DND-41 (cell line): Measurements from ENCODE around the gene OR8B8.

Experiments
- ATAC-seq: fragments of 200-7000 bp; cut with Tn5 transposase; 3 replicates; pipeline ENCODE4 v1.9.1; 2021; ENCODE audit warnings: low read depth; ENCODE audit not compliant: insufficient read depth
- DNase-seq: peaks from one replicate; pipeline ENCODE4 v3.0.0-alpha.2; 2020
- H2AFZ ChIP-seq: 2 replicates; pipeline ENCODE4 v1.6.0; 2012; ENCODE audit warnings: low read depth, low read length
- H3K27ac ChIP-seq: 2 replicates; pipeline ENCODE4 v1.5.1; 2012; ENCODE audit warnings: low read length, inconsistent platforms
- H3K27me3 ChIP-seq: fragments of 200-600 bp; sonication (generic); 2 replicates; pipeline ENCODE4 v1.6.0; 2012; ENCODE audit warnings: low read length, mild to moderate bottlenecking, inconsistent platforms; ENCODE audit not compliant: insufficient read depth, poor library complexity
- H3K36me3 ChIP-seq: 2 replicates; pipeline ENCODE4 v1.5.1; 2012; ENCODE audit warnings: low read length, inconsistent platforms; ENCODE audit not compliant: insufficient read depth
- H3K4me1 ChIP-seq: 2 replicates; pipeline ENCODE4 v1.5.1; 2012; ENCODE audit warnings: mild to moderate bottlenecking, low read length; ENCODE audit not compliant: insufficient read depth
- H3K4me2 ChIP-seq: 2 replicates; pipeline ENCODE4 v1.6.0; 2012; ENCODE audit warnings: mild to moderate bottlenecking, moderate library complexity, low read length, inconsistent platforms; ENCODE audit not compliant: insufficient read depth
- H3K4me3 ChIP-seq, 2 experiments: fragments of 200-600 bp in 1 of 2; shearing (Covaris generic) in 1 of 2; 2 replicates each; pipeline ENCODE4 v1.5.1; 2012 to 2016; ENCODE audit warnings: inconsistent platforms in 2 of 2, low read length in 2 of 2, mild to moderate bottlenecking in 2 of 2, low read depth in 1 of 2, moderate library complexity in 1 of 2
- H3K79me2 ChIP-seq: 2 replicates; pipeline ENCODE4 v1.6.0; 2012; ENCODE audit warnings: low read length, inconsistent platforms; ENCODE audit not compliant: insufficient read depth
- H3K9ac ChIP-seq: 2 replicates; pipeline ENCODE4 v1.6.0; 2012; ENCODE audit warnings: low read depth, mild to moderate bottlenecking, inconsistent platforms, low read length, moderate library complexity
- H3K9me3 ChIP-seq: 2 replicates; pipeline ENCODE4 v1.5.1; 2012; ENCODE audit warnings: low read length, moderate library complexity, mild to moderate bottlenecking, inconsistent platforms; ENCODE audit not compliant: insufficient read depth, severe bottlenecking
- H4K20me1 ChIP-seq: 2 replicates; pipeline ENCODE4 v1.6.0; 2012; ENCODE audit warnings: low read length; ENCODE audit not compliant: insufficient read depth
- EZH2 ChIP-seq: IDR thresholded peaks from 3 replicates; pipeline ENCODE4 v1.6.1; 2012; ENCODE audit warnings: borderline replicate concordance, low read depth, mild to moderate bottlenecking, moderate library complexity, low read length, inconsistent platforms; ENCODE audit not compliant: severe bottlenecking
- TF ChIP-seq, protein P1 (sequence below): IDR thresholded peaks from 2 replicates; pipeline ENCODE4 v1.5.1; 2012; ENCODE audit warnings: borderline replicate concordance, low read length, moderate library complexity, mild to moderate bottlenecking; ENCODE audit not compliant: poor library complexity, severe bottlenecking; ENCODE audit errors: extremely low read depth

Gene OR8B8

DNA sequence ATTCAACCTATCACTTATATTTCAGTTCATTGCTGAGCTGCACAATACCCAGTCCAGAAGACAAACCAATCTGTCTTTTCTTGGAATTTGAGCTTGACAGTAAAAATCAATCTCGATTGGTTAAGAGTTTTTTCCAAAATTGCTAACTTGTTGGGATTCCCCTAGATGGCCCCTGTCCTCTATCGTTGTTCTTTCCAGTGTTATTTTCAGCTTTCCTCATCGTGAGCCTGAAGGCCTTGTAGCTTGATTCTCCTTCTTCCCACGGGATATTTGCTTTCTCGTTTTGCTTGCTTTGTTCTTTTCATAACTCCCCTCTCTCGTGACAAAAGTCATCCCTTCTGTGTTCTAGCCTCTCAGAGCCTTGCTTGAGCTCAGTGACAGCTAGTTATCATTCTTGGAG, 3.1 kb downstream of the OR8B8 start:
- H3K9ac ChIP-seq: no peak overlapping the region
- peaks cover 6% of the 10 kb centered on the region for H3K27me3 ChIP-seq
- H2AFZ ChIP-seq: no peak overlapping the region
- no peak overlapping the region for H3K27ac ChIP-seq
- DNase-seq: no peak
- H3K9me3 ChIP-seq: no peaks in the 10 kb centered on the region
- H3K79me2 ChIP-seq: no peaks in the 10 kb centered on the region
- no peak overlapping the region for H3K4me3 ChIP-seq
- no peak overlapping the region for H3K4me2 ChIP-seq
- TF ChIP-seq, protein P1, sequence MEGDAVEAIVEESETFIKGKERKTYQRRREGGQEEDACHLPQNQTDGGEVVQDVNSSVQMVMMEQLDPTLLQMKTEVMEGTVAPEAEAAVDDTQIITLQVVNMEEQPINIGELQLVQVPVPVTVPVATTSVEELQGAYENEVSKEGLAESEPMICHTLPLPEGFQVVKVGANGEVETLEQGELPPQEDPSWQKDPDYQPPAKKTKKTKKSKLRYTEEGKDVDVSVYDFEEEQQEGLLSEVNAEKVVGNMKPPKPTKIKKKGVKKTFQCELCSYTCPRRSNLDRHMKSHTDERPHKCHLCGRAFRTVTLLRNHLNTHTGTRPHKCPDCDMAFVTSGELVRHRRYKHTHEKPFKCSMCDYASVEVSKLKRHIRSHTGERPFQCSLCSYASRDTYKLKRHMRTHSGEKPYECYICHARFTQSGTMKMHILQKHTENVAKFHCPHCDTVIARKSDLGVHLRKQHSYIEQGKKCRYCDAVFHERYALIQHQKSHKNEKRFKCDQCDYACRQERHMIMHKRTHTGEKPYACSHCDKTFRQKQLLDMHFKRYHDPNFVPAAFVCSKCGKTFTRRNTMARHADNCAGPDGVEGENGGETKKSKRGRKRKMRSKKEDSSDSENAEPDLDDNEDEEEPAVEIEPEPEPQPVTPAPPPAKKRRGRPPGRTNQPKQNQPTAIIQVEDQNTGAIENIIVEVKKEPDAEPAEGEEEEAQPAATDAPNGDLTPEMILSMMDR: no peak
- no peak for TF ChIP-seq EZH2
- H4K20me1 ChIP-seq: no peaks in the 10 kb centered on the region
- no peaks in the 10 kb centered on the region for H3K4me1 ChIP-seq
- no peaks in the 10 kb centered on the region for H3K36me3 ChIP-seq
- no peak for ATAC-seq

DNA sequence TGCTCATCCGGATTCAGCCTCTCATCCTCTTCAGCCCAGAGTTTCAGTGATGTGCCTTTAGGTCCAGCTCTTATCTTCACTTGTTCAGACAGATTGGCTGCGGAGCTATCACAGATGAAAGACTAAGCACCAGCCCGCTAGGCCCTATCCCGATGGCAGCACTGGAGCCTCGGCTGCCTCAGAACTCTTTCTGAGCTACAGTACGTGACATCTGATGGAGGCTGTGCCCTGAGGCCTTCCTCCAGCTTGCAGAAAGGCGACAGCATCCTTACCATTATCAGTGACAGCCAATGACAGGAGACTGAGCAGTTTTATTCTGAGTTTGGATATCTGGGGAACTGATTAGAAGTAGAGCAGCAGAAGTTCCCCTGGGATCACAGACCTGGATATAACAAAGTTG, 4.0 kb downstream of the OR8B8 start:
- ATAC-seq: no peak
- DNase-seq: no peak
- H3K4me2 ChIP-seq: no peak overlapping the region
- H3K79me2 ChIP-seq: no peaks in the 10 kb centered on the region
- peaks cover 6% of the 10 kb centered on the region for H3K27me3 ChIP-seq
- no peaks in the 10 kb centered on the region for H4K20me1 ChIP-seq
- H3K9me3 ChIP-seq: no peaks in the 10 kb centered on the region
- no peak overlapping the region for H2AFZ ChIP-seq
- H3K4me3 ChIP-seq: no peak overlapping the region
- H3K27ac ChIP-seq: no peak overlapping the region
- no peak overlapping the region for H3K9ac ChIP-seq
- H3K4me1 ChIP-seq: no peaks in the 10 kb centered on the region
- H3K36me3 ChIP-seq: no peaks in the 10 kb centered on the region
- TF ChIP-seq EZH2: no peak
- TF ChIP-seq, protein P1: no peak

DNA sequence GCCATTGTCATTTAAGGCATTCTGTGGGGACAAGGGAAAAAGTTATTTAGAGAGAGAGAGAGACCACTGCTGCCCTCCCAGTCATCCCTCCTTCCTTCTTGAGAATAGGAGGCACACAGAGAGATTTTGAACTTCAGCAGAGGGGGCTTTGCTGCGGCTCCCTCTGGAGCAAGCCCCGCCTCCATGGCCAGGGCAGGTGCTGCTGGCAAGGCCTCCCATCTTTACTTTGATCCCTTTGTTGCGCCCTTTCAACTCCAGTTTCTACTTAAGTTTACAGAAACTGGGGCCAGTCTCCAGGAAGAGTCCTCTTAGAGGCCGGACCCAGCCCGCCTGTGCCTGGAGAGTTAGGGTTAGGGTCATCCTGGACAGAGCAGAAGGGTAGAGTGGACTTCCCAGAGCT, 4.4 kb downstream of the OR8B8 start:
- Histone ChIP-seq H4K20me1 (no peaks in the 10 kb centered on the region), H3K27me3 (peaks cover 7% of the 10 kb centered on the region), H3K9ac (no peak overlapping the region), H3K79me2 (no peaks in the 10 kb centered on the region), H2AFZ (no peak overlapping the region), H3K36me3 (no peaks in the 10 kb centered on the region), H3K27ac (no peak overlapping the region), H3K4me3 (no peak overlapping the region), H3K4me2 (no peak overlapping the region), H3K4me1 (no peaks in the 10 kb centered on the region), H3K9me3 (no peaks in the 10 kb centered on the region)
- TF ChIP-seq, protein P1: no peak
- no peak for TF ChIP-seq EZH2
- no peak for ATAC-seq
- DNase-seq: no peak

DNA sequence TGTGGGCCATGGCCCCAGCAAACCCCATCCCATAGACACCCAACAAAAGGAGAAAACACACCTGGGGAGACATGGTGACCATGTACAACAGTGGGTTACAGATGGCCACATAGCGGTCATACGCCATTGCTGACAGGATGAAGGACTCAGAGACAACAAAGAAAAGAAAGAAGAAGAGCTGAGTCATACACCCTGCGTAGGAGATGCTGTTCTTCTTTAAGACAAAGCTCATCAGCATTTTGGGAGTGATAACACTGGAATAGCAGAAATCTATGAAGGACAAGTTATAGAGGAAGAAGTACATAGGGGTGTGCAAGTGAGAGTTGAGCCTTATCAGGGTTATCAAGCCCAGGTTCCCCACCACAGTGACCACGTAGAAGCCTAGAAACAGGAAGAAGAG, 4.9 kb downstream of the OR8B8 start:
- no peak overlapping the region for H3K9ac ChIP-seq
- no peaks in the 10 kb centered on the region for H3K36me3 ChIP-seq
- no peaks in the 10 kb centered on the region for H4K20me1 ChIP-seq
- H2AFZ ChIP-seq: no peak overlapping the region
- H3K4me1 ChIP-seq: no peaks in the 10 kb centered on the region
- H3K4me3 ChIP-seq: no peak overlapping the region
- no peak for DNase-seq
- ATAC-seq: no peak
- no peaks in the 10 kb centered on the region for H3K79me2 ChIP-seq
- no peak for TF ChIP-seq EZH2
- TF ChIP-seq, protein P1: no peak
- no peaks in the 10 kb centered on the region for H3K9me3 ChIP-seq
- H3K27ac ChIP-seq: no peak overlapping the region
- H3K4me2 ChIP-seq: no peak overlapping the region
- peaks cover 8% of the 10 kb centered on the region for H3K27me3 ChIP-seq
